Measurements from ENCODE around the gene PNMA6E.

The PNMA6E gene

GRCh38 chrX:153347530-153347929 lies 53.6 kb downstream of the PNMA6E start:
- no peak for DNase-seq
